Astrocyte of the spinal cord (primary cell): ENCODE results near the gene DYSF.

Source experiments
- DNase-seq: peaks from one replicate; pipeline ENCODE4 v3.0.0; 2011; ENCODE audit warnings: low read depth, low spot score
- H3K4me3 ChIP-seq: 2 replicates; pipeline ENCODE4 v1.5.1; 2011; ENCODE audit warnings: low read depth, mild to moderate bottlenecking, low read length, moderate library complexity
- CTCF ChIP-seq: IDR thresholded peaks from 2 replicates; pipeline ENCODE4 v1.5.1; 2012; ENCODE audit warnings: low read depth, mild to moderate bottlenecking, low read length, inconsistent platforms
- in situ Hi-C: cut with HindIII; loops from 2 replicates; pipeline ENCODE4 v1.10.0; 2017; ENCODE audit warnings: low sequenced_read_pairs

The DYSF gene

GRCh38 chr2:71552356-71552755 is 99.0 kb downstream of the DYSF start:
- no peak overlapping the region for H3K4me3 ChIP-seq
- TF ChIP-seq CTCF = no peak
- no peak for DNase-seq
- in situ Hi-C loops = no loop called here

- DNase-seq = no peak
- no peak for TF ChIP-seq CTCF
- no peak overlapping the region for H3K4me3 ChIP-seq
- in situ Hi-C loops = no loop called here
Measured at GRCh38 chr2:71552861-71553301, 99.5 kb downstream of the DYSF start.

DNA sequence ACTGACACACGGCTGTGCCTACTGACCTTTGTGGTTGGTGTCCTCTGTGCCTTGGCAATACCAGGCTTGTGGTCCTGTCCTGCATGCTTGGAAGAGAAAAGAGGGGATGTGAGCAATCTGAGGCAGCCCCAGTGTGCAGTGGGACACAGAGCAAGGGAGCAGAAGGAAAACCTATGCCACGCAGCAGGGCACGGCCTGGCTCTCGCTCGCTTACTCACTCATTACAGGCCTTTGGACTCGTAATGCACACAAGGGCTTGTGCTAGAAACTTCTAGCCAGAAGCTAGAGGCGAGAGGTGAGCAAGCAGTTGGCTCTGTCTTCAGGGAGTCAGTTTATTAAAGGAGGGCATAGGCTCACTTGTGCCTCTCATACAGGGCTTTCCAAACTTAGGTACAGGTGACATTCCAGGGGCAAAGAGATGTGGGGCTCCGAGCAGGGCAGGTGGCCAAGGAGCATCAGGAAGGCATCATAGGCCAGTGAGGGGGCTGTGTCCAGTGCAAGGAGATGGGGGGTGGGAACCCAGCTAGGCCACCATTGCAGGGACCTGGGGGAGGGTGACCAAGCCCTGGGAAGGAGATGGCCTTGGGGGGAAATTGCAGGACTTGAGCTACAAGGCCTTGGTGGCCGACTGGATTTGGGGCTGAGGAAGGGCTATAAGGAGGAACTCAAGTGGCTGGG is 100.8 kb downstream of the DYSF start:
- no peak for DNase-seq
- in situ Hi-C loops = no loop called here
- no peak overlapping the region for H3K4me3 ChIP-seq
- TF ChIP-seq CTCF = no peak

DNA sequence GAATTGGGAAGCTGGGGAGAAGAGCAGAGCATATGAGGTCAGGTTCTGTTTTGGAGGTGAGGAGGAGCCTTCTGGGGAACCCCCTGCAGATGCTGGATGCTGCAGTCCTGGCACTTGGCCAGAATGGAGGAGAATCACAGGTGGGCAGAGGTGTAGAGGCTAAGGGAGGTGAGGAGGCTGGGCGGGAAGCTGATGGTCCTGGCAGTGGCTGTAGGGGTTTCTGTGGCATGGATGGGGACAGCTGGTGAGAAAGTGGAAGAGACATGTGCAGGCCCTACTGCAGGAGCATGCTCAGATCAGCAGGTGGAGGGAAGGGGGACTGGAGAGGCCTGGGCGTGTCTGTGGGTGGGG is 101.3 kb downstream of the DYSF start:
- TF ChIP-seq CTCF = no peak
- no peak for DNase-seq
- in situ Hi-C loops = no loop called here
- H3K4me3 ChIP-seq = no peak overlapping the region

DNA sequence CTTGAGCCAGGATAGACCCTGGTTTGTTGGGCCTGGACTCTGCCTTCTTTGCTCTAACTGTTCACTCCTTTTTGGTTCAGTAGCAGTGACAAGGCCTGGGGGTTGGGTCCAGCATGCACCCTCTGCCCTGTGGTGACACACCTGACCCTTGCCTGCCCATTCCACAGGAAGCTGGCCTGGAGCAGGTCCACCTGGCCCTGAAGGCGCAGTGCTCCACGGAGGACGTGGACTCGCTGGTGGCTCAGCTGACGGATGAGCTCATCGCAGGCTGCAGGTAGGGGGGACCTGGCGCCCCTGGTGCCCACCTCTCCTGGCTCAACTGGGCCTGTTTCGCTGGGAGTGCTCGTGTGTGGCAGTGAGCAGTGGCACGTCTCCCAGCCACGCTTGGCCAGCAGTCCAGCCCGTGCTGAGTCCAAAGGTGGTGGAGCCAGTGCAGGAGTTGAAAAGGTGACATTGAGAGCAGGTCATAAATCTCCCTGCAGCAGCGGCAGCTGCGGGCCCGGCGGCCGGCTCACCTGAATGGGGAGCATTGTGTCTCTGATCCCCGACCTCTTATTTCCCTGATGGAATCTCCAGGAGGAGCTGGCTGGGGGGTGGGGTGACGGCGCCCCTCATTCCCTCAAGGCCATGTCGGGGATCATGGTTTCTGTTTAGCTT is 102.6 kb downstream of the DYSF start:
- DNase-seq = no peak
- in situ Hi-C loops = no loop called here
- TF ChIP-seq CTCF = no peak
- no peak overlapping the region for H3K4me3 ChIP-seq

GRCh38 chr2:71556692-71557250 is 103.4 kb downstream of the DYSF start:
- no peak for TF ChIP-seq CTCF
- in situ Hi-C loops = no loop called here
- no peak overlapping the region for H3K4me3 ChIP-seq
- DNase-seq = no peak
